OCI-LY7 (cell line): ENCODE data around the gene UNKL.

Experiments
- CTCF ChIP-seq: fragments of 200-600 bp; sonication (generic); conservative IDR thresholded peaks from 2 replicates; pipeline ENCODE4 v1.5.1; 2014; ENCODE audit warnings: mild to moderate bottlenecking, antibody characterized with exemption, low read length, moderate library complexity, mixed read lengths
- EZH2phosphoT487 ChIP-seq: fragments of 200-600 bp; sonication (generic); IDR thresholded peaks from 2 replicates; pipeline ENCODE4 v1.6.1; 2018; ENCODE audit warnings: low read depth, borderline replicate concordance, mild to moderate bottlenecking, mixed run types, antibody characterized with exemption, low read length, moderate library complexity, mixed read lengths

DNA sequence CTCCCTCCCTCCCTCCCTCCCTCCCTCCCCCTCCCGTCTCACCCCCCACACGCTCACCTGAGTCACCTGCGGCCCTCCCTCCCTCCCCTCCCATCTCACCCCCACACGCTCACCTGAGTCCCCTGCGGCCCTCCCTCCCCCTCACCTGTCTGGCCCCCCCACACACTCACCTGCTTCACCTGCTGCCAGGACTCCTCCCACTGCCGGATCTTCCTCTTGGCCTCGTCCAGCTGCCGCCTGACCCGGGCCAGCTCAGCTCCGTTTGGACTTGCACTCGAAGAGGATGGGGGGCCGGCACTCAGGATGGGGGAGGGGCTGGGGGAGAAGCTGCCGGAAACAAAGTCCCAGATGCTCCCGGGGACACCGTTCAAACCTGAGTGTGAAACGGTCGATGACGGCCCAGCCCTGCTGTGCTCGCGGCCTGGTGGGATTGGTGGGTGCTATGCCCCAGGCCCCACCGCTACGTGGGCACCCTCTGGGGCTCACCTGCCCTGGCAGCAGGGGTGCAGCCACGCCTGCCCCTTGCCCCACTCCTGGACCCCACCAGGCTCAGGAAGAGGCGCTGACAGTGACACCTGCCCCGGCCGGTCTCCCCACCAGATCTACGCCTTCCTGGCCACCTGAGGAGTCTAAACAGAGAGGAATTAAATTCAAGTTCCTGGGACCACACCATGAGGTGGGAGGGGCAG lies 46.9 kb downstream of the UNKL start:
- TF ChIP-seq CTCF = no peak
- no peak for TF ChIP-seq EZH2phosphoT487
